ENCODE measurements around the gene LMF1. TPM values are rescaled to one million over a fixed set of nuclear protein-coding genes. Genes with fewer than 3 reads are reported as not detected.

The LMF1 gene
- total RNA-seq, 1 experiment from 2014 or later = 12.8 TPM

- H3K9me2 ChIP-seq (ENCODE audit: insufficient read depth) = no peaks in the 10 kb centered on the region
- H3K4me1 ChIP-seq (ENCODE audit: control insufficient read depth in 1 of 2, insufficient read depth in 2 of 2, low read length in 2 of 2) = peaks cover 16 to 22% of the 10 kb centered on the region in 2 experiments
- H3K9ac ChIP-seq (ENCODE audit: low read length) = no peak overlapping the region
- no TSS peak for BruUV-seq (replicated peaks)
- H3K4me3 ChIP-seq (replicated peaks in 1 of 2; ENCODE audit: low read depth in 1 of 2, low read length in 2 of 2) = no peak overlapping the region
- H3K9me3 ChIP-seq (ENCODE audit: control insufficient read depth in 1 of 2, insufficient read depth in 1 of 2, low read depth in 1 of 2, low read length in 2 of 2) = no peaks in the 10 kb centered on the region; a peak in 1 of 4 replicates
- peaks cover 12% of the 10 kb centered on the region; the same call in 1 of the 2 replicates for H3K79me2 ChIP-seq (ENCODE audit: insufficient read depth, low read length)
- no peak for ATAC-seq
- no peaks in the 10 kb centered on the region for H3K27me3 ChIP-seq (ENCODE audit: insufficient read depth, low read length)
- intact Hi-C loops (cut with micrococcal nuclease) = no loop called here
- POLR2A ChIA-PET = no interaction called here
- peaks cover 0 to 10% of the 10 kb centered on the region in 2 experiments; a peak in 1 of 4 replicates for H3K36me3 ChIP-seq (ENCODE audit: control insufficient read depth in 1 of 2, insufficient read depth in 2 of 2, low read length in 2 of 2)
- no peak overlapping the region for H2AFZ ChIP-seq (ENCODE audit: low read depth, low read length, poor library complexity, severe bottlenecking)
- RAD21 ChIA-PET (ENCODE audit: low non-redundant PET in 1 of 2, low total read pairs in 2 of 2, uncharacterized antibody in 2 of 2, unreplicated experiment in 2 of 2) = no interaction called here
- H3K4me2 ChIP-seq (ENCODE audit: low read length) = no peak overlapping the region
- CTCF ChIA-PET = no interaction called here
- no peak overlapping the region for H3K27ac ChIP-seq (ENCODE audit: low read depth, low read length)
- TF ChIP-seq JUND (IDR thresholded peaks at IDR 0.05) (no peak), POLR2A (IDR thresholded peaks at IDR 0.05; ENCODE audit: borderline replicate concordance, extremely low read depth, insufficient read depth, insufficient read length) (no peak), CTCF (IDR thresholded peaks at IDR 0.05 in 2 of 3, conservative IDR thresholded peaks at IDR 0.05 in 1 of 3; ENCODE audit: borderline replicate concordance in 1 of 3, insufficient read depth in 1 of 3, low read depth in 2 of 3, low read length in 2 of 3) (no peak), POLR2AphosphoS5 (IDR thresholded peaks at IDR 0.05; ENCODE audit: low read depth, low read length) (no peak), SRF (IDR thresholded peaks at IDR 0.05; ENCODE audit: low read depth) (no peak)
- H4K20me1 ChIP-seq (ENCODE audit: insufficient read depth) = no peaks in the 10 kb centered on the region
- no peak for DNase-seq (ENCODE audit: low read depth, low spot score)
Observed at GRCh38 chr16:967077-967541, 3.7 kb downstream of the LMF1 start.

GRCh38 chr16:966505-966904 is 4.3 kb downstream of the LMF1 start:
- H2AFZ ChIP-seq (ENCODE audit: low read depth, low read length, poor library complexity, severe bottlenecking) = no peak overlapping the region
- ChIA-PET CTCF (no interaction called here), POLR2A (no interaction called here), RAD21 (ENCODE audit: low non-redundant PET in 1 of 2, low total read pairs in 2 of 2, uncharacterized antibody in 2 of 2, unreplicated experiment in 2 of 2) (no interaction called here)
- H3K9me3 ChIP-seq (ENCODE audit: control insufficient read depth in 1 of 2, insufficient read depth in 1 of 2, low read depth in 1 of 2, low read length in 2 of 2) = no peaks in the 10 kb centered on the region; a peak in 1 of 4 replicates
- TF ChIP-seq CEBPB (IDR thresholded peaks at IDR 0.05; ENCODE audit: low read depth) = no peak
- TF ChIP-seq TCF7L2 (IDR thresholded peaks at IDR 0.05; ENCODE audit: borderline replicate concordance, extremely low read depth, insufficient read depth, insufficient read length) = no peak
- TF ChIP-seq YY1 (IDR thresholded peaks at IDR 0.05; ENCODE audit: extremely low read depth, insufficient replicate concordance, low read depth, low read length) = no peak
- no peak for TF ChIP-seq JUND (IDR thresholded peaks at IDR 0.05)
- TF ChIP-seq SRF (IDR thresholded peaks at IDR 0.05; ENCODE audit: low read depth) = no peak
- TF ChIP-seq MAX (IDR thresholded peaks at IDR 0.05) = no peak
- no peak for TF ChIP-seq EZH2 (IDR thresholded peaks at IDR 0.05)
- no peak for TF ChIP-seq RAD21 (IDR thresholded peaks at IDR 0.05; ENCODE audit: low read depth)
- no peak for TF ChIP-seq SP1 (IDR thresholded peaks at IDR 0.05; ENCODE audit: low read depth)
- DNase-seq (ENCODE audit: low read depth, low spot score) (no peak), ATAC-seq (no peak)
- no peak overlapping the region for H3K4me3 ChIP-seq (replicated peaks in 1 of 2; ENCODE audit: low read depth in 1 of 2, low read length in 2 of 2)
- no peaks in the 10 kb centered on the region for H3K27me3 ChIP-seq (ENCODE audit: insufficient read depth, low read length)
- no peak overlapping the region for H3K9ac ChIP-seq (ENCODE audit: low read length)
- H4K20me1 ChIP-seq (ENCODE audit: insufficient read depth) = no peaks in the 10 kb centered on the region
- peaks cover 16 to 22% of the 10 kb centered on the region in 2 experiments for H3K4me1 ChIP-seq (ENCODE audit: control insufficient read depth in 1 of 2, insufficient read depth in 2 of 2, low read length in 2 of 2)
- intact Hi-C loops (cut with micrococcal nuclease) = no loop called here
- H3K4me2 ChIP-seq (ENCODE audit: low read length) = no peak overlapping the region
- H3K9me2 ChIP-seq (ENCODE audit: insufficient read depth) = no peaks in the 10 kb centered on the region
- H3K79me2 ChIP-seq (ENCODE audit: insufficient read depth, low read length) = peaks cover 12% of the 10 kb centered on the region; the same call in 1 of the 2 replicates
- no peak overlapping the region for H3K27ac ChIP-seq (ENCODE audit: low read depth, low read length)
- peaks cover 0 to 10% of the 10 kb centered on the region in 2 experiments; a peak in 1 of 4 replicates for H3K36me3 ChIP-seq (ENCODE audit: control insufficient read depth in 1 of 2, insufficient read depth in 2 of 2, low read length in 2 of 2)
- no TSS peak for BruUV-seq (replicated peaks)

Measured in HCT116 (cell line).